Suprapubic skin (tissue), 4 donors: Measurements from ENCODE around the gene PSENEN. TPM values are rescaled to one million over a fixed set of nuclear protein-coding genes. Genes with fewer than 3 reads are reported as not detected.
"Not testable (repeated sequence)": the region's sequence is repeated elsewhere in the genome, so short reads cannot be mapped to it uniquely, and the experiment has no call there.

Source experiments
- DNase-seq, 2 donors: peaks; one replicate each; pipeline ENCODE4 v3.0.0-alpha.2; 2019; ENCODE audit warnings: low spot score in 2 of 2
- H3K27ac ChIP-seq: fragments of 200-600 bp; sonication (generic); one replicate; pipeline ENCODE4 v1.5.1; 2019
- H3K27me3 ChIP-seq: fragments of 200-600 bp; sonication (generic); one replicate; pipeline ENCODE4 v1.5.1; 2019
- H3K36me3 ChIP-seq: fragments of 200-600 bp; sonication (generic); one replicate; pipeline ENCODE4 v1.5.1; 2019
- H3K4me1 ChIP-seq: fragments of 200-600 bp; sonication (generic); one replicate; pipeline ENCODE4 v1.5.1; 2019
- H3K4me3 ChIP-seq: fragments of 200-600 bp; sonication (generic); one replicate; pipeline ENCODE4 v1.5.1; 2019; ENCODE audit warnings: mild to moderate bottlenecking
- H3K9me3 ChIP-seq: fragments of 200-600 bp; sonication (generic); one replicate; pipeline ENCODE4 v1.5.1; 2019
- CTCF ChIP-seq, 2 donors: fragments of 200-600 bp in 1 of 2; fragments of 450-650 bp in 1 of 2; sonication (generic) in 1 of 2; IDR thresholded peaks; one replicate each; pipeline ENCODE4 v1.5.1; 2016 to 2019; ENCODE audit warnings: antibody characterized with exemption in 2 of 2, mild to moderate bottlenecking in 1 of 2, moderate library complexity in 1 of 2
- EP300 ChIP-seq: sonication (generic); formaldehyde crosslinking; IDR thresholded peaks from one replicate; pipeline ENCODE4 v1.6.1; 2017; ENCODE audit warnings: antibody characterized with exemption
- POLR2A ChIP-seq, 2 donors: fragments of 450-650 bp; IDR thresholded peaks; one replicate each; pipeline ENCODE4 v1.6.1; 2017; ENCODE audit warnings: antibody characterized with exemption in 2 of 2, mild to moderate bottlenecking in 2 of 2, moderate library complexity in 2 of 2
- POLR2AphosphoS5 ChIP-seq, 3 donors: sonication (generic); formaldehyde crosslinking; IDR thresholded peaks; one replicate each; pipeline ENCODE4 v1.6.1; 2017; ENCODE audit warnings: antibody characterized with exemption in 3 of 3
- WGBS: methylation state at CpG from one replicate; pipeline ENCODE4 v1.1.5; 2018; 5-methylcytosine and 5-hydroxymethylcytosine counted together
- total RNA-seq, 4 donors: library from RNA; depleted of rRNA; stranded (reverse); fragments of >200 nt; gene quantifications; one replicate each; pipeline ENCODE4 v1.1.0, GENCODE V29; 2016

PSENEN gene
- total RNA-seq, 4 donors from 2014 or later = 27.1 to 57.2 (median 42.4) TPM

- 90% methylated on average over 17 of the region's 17 CpGs for WGBS
- Histone ChIP-seq H3K27ac (no peak overlapping the region), H3K36me3 (peaks cover 58% of the 10 kb centered on the region), H3K4me1 (peaks cover 4% of the 10 kb centered on the region), H3K27me3 (no peaks in the 10 kb centered on the region), H3K9me3 (no peaks in the 10 kb centered on the region), H3K4me3 (no peak overlapping the region)
- TF ChIP-seq EP300 (no peak), POLR2AphosphoS5 (IDR thresholded peaks at IDR 0.05) (no peak), CTCF (IDR thresholded peaks at IDR 0.05) (no peak), POLR2A (IDR thresholded peaks at IDR 0.05) (no peak)
- DNase-seq = no peak
Observed at GRCh38 chr19:35764432-35765315, 19.2 kb downstream of the PSENEN start.

- no peak overlapping the region for H3K4me3 ChIP-seq
- TF ChIP-seq POLR2AphosphoS5 (IDR thresholded peaks at IDR 0.05) (no peak), POLR2A (IDR thresholded peaks at IDR 0.05) (no peak), CTCF (IDR thresholded peaks at IDR 0.05) (no peak), EP300 (no peak)
- DNase-seq = no peak
- H3K27ac ChIP-seq = no peak overlapping the region
- peaks cover 57% of the 10 kb centered on the region for H3K36me3 ChIP-seq
- no peaks in the 10 kb centered on the region for H3K9me3 ChIP-seq
- 85% methylated on average over 2 of the region's 11 CpGs for WGBS
- no peaks in the 10 kb centered on the region for H3K27me3 ChIP-seq
- no peaks in the 10 kb centered on the region for H3K4me1 ChIP-seq
Observed at GRCh38 chr19:35766571-35767104, 21.2 kb downstream of the PSENEN start.

- Histone ChIP-seq H3K27ac (no peak overlapping the region), H3K4me1 (no peaks in the 10 kb centered on the region), H3K9me3 (no peaks in the 10 kb centered on the region), H3K27me3 (no peaks in the 10 kb centered on the region), H3K36me3 (peaks cover 49% of the 10 kb centered on the region), H3K4me3 (no peak overlapping the region)
- no peak for TF ChIP-seq POLR2A (IDR thresholded peaks at IDR 0.05)
- TF ChIP-seq EP300 = no peak
- TF ChIP-seq CTCF (IDR thresholded peaks at IDR 0.05) = no peak
- TF ChIP-seq POLR2AphosphoS5 (IDR thresholded peaks at IDR 0.05) = no peak
- DNase-seq = no peak
- WGBS = 83% methylated on average over 8 of the region's 34 CpGs
Observed at GRCh38 chr19:35767288-35768081, 22.0 kb downstream of the PSENEN start.

- H3K9me3 ChIP-seq = no peaks in the 10 kb centered on the region
- DNase-seq = no peak
- 91% methylated on average over 4 of the region's 15 CpGs for WGBS
- peaks cover 49% of the 10 kb centered on the region for H3K36me3 ChIP-seq
- TF ChIP-seq CTCF (IDR thresholded peaks at IDR 0.05) (no peak), EP300 (no peak), POLR2A (IDR thresholded peaks at IDR 0.05) (no peak), POLR2AphosphoS5 (IDR thresholded peaks at IDR 0.05) (no peak)
- no peak overlapping the region for H3K4me3 ChIP-seq
- H3K27ac ChIP-seq = no peak overlapping the region
- H3K27me3 ChIP-seq = no peaks in the 10 kb centered on the region
- no peaks in the 10 kb centered on the region for H3K4me1 ChIP-seq
Observed at GRCh38 chr19:35768082-35768421, 22.6 kb downstream of the PSENEN start.

- not testable (repeated sequence) for H3K4me3 ChIP-seq, DNase-seq, H3K27ac ChIP-seq, H3K9me3 ChIP-seq, H3K27me3 ChIP-seq
- 88% methylated on average over 5 of the region's 5 CpGs for WGBS
- peaks cover 14% of the 10 kb centered on the region for H3K36me3 ChIP-seq
- peaks cover 18% of the 10 kb centered on the region for H3K4me1 ChIP-seq
Observed at GRCh38 chr19:35772362-35772761, 26.9 kb downstream of the PSENEN start.
